GM12864 (cell line): Measurements from ENCODE around the gene MSTO1.
"Not testable (repeated sequence)": the region's sequence is repeated elsewhere in the genome, so short reads cannot be mapped to it uniquely, and the experiment has no call there.

Experiments used
- DNase-seq: peaks from one replicate; pipeline ENCODE4 v3.0.0-alpha.2; 2011; ENCODE audit warnings: low read depth
- H3K4me3 ChIP-seq: 2 replicates; pipeline ENCODE4 v1.5.1; 2011; ENCODE audit warnings: mild to moderate bottlenecking, low read depth, low read length, control low read depth
- TF ChIP-seq, protein P1 (sequence below): IDR thresholded peaks from 2 replicates; pipeline ENCODE4 v1.5.1; 2011; ENCODE audit warnings: low read depth, mild to moderate bottlenecking, moderate library complexity, low read length, control low read depth, inconsistent platforms; ENCODE audit errors: missing control alignments

The MSTO1 gene

DNA sequence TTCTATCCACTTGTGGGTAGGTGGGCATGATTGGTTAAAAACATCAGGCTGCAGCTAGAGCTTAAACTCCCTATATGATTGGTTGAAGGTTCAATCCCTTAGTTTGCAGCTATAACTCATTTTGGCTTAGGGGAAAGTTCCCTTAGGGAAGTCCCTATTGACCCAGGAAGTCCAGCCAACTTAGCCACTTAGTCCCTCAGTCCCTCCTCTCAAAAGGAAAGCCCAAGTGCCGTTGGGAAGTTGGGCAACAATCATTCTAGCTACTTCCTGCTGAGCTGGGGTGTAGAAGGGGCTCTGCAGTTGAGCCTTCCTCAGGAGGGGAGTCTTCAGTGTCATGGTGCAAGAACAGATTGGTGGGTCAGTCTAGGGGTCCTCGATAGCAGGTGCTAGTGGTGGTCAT is 12.2 kb downstream of the MSTO1 start:
- TF ChIP-seq, protein P1, sequence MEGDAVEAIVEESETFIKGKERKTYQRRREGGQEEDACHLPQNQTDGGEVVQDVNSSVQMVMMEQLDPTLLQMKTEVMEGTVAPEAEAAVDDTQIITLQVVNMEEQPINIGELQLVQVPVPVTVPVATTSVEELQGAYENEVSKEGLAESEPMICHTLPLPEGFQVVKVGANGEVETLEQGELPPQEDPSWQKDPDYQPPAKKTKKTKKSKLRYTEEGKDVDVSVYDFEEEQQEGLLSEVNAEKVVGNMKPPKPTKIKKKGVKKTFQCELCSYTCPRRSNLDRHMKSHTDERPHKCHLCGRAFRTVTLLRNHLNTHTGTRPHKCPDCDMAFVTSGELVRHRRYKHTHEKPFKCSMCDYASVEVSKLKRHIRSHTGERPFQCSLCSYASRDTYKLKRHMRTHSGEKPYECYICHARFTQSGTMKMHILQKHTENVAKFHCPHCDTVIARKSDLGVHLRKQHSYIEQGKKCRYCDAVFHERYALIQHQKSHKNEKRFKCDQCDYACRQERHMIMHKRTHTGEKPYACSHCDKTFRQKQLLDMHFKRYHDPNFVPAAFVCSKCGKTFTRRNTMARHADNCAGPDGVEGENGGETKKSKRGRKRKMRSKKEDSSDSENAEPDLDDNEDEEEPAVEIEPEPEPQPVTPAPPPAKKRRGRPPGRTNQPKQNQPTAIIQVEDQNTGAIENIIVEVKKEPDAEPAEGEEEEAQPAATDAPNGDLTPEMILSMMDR, result no peak
- no peak overlapping the region for H3K4me3 ChIP-seq
- no peak for DNase-seq

DNA sequence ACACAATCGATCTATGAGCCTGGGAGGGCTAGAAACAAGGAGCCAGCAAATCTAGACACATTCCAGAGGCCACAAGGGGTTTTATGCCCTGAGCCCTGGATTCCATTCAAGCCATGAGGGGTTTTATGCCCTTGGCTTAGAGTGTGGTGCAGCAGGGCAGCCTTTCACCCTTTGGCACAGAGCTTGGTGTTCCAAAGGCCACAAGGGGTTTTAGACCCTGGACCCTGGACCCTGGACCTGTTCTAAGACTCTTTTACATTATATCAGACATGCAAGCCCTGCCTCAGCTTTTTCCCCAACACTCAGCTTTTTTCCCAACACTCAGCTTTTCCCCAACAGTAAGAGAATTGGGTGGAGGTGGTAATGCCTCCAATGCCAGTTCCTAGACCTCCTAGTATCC is 13.3 kb downstream of the MSTO1 start:
- no peak overlapping the region for H3K4me3 ChIP-seq
- TF ChIP-seq, protein P1, result no peak
- no peak for DNase-seq

DNA sequence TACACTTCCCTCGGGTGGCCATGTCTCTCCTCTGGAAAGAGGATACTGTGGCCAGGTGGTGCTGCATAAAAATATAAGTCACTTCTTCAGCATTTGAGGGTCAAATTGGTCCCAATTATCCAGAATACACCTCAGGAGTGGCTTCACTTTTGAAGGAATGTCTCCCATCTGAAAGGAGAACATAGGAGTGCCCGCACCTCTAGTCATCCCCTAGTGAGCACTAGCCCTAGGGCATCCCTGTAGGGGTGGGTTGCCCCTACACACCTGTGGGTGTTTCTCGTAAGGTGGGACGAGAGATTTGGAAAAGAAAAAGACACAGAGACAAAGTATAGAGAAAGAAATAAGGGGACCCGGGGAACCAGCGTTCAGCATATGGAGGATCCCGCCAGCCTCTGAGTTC is 16.4 kb downstream of the MSTO1 start:
- not testable (repeated sequence) for DNase-seq, H3K4me3 ChIP-seq

DNA sequence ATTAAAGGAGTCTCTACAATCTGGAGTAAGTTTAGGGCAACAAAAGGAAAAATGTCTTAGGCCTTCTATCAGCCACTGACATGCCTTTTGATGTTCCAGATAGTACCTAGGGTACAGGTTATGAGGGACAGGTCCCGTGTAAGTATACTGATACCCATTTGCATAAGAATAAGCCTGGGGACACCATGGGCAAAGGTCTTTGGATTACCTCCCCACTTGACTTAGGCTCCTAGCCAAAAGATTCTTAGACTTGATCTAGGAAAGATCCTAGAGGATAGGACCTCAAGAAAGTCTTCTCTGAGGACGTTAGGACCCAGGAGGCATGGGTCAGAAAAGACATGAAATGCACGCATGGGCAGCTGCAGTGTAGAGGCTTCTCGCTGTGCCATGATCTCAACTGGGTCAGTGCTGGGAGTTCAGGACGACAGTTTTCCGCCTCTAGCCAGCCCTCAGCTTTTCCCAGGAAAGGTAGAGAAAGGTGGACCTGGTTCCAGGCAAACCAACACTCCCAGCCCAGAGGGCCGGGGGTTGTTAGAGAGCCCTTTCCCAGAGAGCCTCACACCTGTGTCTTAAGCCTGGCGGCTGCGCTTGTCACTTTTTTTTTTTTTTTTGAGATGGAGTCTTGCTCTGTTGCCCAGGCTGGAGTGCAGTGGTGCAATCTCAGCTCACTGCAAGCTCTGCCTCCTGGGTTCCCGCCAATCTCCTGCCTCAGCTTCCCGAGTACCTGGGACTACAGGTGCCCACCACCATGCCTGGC is 26.6 kb downstream of the MSTO1 start:
- no peak overlapping the region for H3K4me3 ChIP-seq
- TF ChIP-seq, protein P1, result no peak
- DNase-seq, result no peak

DNA sequence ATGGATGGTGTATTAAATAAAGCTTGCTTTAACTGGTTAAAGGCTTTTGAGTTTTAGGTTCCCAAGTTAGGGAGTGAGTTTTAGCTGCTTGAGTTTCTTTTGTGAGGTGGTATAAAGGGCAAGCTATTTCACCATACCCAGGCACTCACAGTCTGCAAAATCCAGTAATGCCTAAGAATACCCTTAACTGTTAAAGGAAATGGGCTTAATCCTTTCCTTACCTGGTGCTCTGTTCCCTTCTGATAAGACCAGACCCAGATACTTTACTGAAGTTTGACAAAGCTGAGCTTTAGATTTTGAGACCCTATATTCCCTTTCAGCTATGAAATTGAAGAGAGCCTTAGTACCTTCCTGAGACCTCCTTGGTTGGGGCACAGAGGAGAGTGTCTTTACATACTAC is 30.3 kb downstream of the MSTO1 start:
- TF ChIP-seq, protein P1, result no peak
- H3K4me3 ChIP-seq, result no peak overlapping the region
- no peak for DNase-seq

DNA sequence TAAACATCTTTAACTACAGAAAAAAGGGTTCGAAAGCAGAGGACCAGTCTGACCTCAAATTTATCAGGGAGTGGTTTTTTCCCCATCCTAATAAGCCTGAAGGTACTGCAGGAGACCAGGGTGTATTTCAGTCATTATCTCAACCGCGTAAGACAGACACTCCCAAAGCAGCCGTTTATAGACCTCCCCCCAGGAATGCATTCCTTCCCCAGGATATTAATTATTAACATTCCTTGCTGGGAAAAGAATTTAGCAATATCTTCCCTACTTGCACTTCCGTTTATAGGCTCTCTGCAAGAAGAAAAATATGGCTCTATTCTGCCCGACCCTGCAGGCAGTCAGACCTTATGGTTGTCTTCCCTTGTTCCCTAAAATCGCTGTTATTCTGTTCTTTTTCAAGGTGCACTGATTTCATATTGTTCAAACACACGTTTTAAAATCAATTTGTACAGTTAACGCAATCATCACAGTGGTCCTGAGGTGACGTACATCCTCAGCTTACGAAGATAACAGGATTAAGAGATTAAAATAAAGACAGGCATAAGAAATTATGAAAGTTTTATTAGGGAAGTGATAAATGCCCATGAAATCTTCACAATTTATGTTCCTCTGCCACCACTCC is 32.7 kb downstream of the MSTO1 start:
- not testable (repeated sequence) for DNase-seq, H3K4me3 ChIP-seq

DNA sequence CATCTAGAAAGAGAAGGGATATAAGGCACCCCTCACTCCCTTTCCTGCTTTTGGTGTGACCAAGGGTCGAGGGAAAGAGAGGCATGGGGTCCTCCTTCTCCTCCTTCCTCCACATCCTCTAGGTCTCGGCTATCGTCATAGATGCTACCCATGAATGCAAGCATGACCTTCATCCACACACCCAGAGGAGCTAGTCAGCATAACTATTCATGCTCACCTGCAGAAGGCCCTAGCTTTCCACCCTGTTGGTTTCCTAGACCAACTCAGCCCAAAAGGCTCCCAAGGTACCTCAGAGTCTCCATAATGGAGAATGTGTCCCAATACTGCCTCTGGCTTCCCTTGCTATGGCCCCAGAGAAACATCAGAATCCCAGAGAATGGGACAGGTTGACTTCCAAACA is 33.2 kb downstream of the MSTO1 start:
- DNase-seq, result no peak
- TF ChIP-seq, protein P1, result no peak
- H3K4me3 ChIP-seq, result no peak overlapping the region

DNA sequence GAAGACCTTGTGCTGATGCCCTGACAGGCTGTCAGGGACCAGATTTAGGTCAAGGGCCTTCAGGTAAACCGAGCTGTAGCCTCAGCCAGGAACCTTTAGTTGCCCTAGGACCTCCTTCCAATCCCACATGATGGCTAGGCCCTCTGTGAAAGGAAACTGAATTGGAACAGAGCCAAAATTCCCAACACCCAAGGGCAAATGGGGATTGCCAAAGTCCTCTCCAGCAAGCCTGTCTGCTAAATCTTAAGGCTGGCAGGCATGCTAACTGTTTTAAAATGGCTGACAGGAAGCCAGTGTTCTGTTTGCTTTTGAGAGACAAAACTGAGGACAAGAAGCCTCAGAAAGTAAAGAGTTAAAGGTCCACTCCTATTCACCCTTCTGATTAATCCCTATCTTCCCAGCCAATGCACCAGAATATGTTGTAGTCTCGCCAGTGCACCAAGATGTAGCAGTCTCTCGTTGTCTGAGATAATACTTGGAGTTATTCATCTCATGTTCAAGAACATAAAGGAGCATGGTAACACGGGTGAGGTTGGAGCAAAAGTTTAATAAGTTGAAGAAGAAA is 35.1 kb downstream of the MSTO1 start:
- DNase-seq, result no peak
- TF ChIP-seq, protein P1, result no peak
- no peak overlapping the region for H3K4me3 ChIP-seq
